ENCODE results near the gene ECHDC3.

Gene ECHDC3

DNA sequence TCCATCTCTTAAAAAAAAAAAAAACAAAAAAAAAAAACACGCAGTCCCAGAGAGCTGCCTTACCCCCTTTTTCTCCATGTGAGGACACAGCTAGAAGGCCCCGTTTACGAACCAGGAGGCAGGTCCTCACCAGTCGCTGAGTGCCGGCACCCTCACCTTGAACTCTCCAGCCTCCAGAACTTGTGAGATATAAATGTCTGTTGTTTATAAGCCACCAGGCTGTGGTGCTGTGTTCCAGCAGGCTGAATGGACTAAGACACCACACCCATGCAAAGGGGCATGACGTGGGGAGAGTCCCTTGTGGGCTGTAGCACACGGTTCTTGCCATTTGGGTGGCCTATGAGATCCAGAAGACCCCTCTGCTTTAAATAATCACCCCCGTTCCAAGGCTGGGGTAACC, 17.2 kb downstream of the ECHDC3 start:
- WGBS: 88% methylated on average over 3 of the region's 8 CpGs
- H4K8ac ChIP-seq (ENCODE audit: low read length): no peak overlapping the region
- no peak overlapping the region for H2AK5ac ChIP-seq (ENCODE audit: low read length, severe bottlenecking)

DNA sequence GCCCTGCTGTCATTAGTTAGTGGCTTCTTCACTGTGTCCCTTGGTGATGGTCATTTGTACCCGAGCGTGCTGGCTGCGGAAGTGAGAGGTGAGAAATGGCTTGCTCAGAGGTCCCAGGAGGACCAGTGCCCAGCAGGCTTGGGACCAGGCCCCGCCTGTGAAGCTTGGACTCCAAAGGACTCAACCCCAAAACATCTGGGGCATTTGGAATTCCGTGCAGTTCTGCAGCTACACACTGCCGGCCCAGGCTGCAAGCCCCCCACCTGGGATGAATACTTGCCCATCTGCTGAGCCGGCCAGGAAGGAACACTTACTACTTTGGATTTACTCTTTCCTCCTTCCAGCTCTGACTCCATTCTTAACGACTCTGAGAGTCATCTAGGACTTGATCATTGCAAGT, 18.0 kb downstream of the ECHDC3 start:
- H3K79me1 ChIP-seq (replicated peaks; ENCODE audit: low read length, poor library complexity, severe bottlenecking): no peaks in the 10 kb centered on the region
- no peak overlapping the region for H3K18ac ChIP-seq (ENCODE audit: low read depth in 1 of 2, low read length in 2 of 2)
- no peak overlapping the region for H2BK15ac ChIP-seq (ENCODE audit: low read depth, poor library complexity, severe bottlenecking)
- no peak overlapping the region for H2BK5ac ChIP-seq (ENCODE audit: low read depth, low read length, poor library complexity, severe bottlenecking)
- H3K23ac ChIP-seq (ENCODE audit: low read length in 2 of 2): no peak overlapping the region
- no peak overlapping the region for H3K27ac ChIP-seq (ENCODE audit: low read length, poor library complexity, severe bottlenecking)
- no peak overlapping the region for H3K4me3 ChIP-seq (ENCODE audit: insufficient read depth in 1 of 2, low read depth in 1 of 2, low read length in 2 of 2)
- H2BK120ac ChIP-seq (ENCODE audit: low read depth, low read length): no peak overlapping the region
- peaks cover 2% of the 10 kb centered on the region for H3K4me1 ChIP-seq (ENCODE audit: control insufficient read depth, insufficient read depth, low read depth, low read length)
- no peak overlapping the region for H3K4ac ChIP-seq (ENCODE audit: low read depth in 1 of 2, low read length in 2 of 2)
- H2AK5ac ChIP-seq (ENCODE audit: low read length, severe bottlenecking): no peak overlapping the region
- no peaks in the 10 kb centered on the region for H3K9me3 ChIP-seq (ENCODE audit: control insufficient read depth, low read length)
- peaks cover 0 to 18% of the 10 kb centered on the region in 2 experiments for H3K27me3 ChIP-seq (ENCODE audit: control insufficient read depth in 1 of 2, insufficient read depth in 1 of 2, low read length in 2 of 2)
- no peak overlapping the region for H4K8ac ChIP-seq (ENCODE audit: low read length)
- H2AFZ ChIP-seq (ENCODE audit: low read depth, low read length): no peak overlapping the region
- H3K9ac ChIP-seq (ENCODE audit: low read length): no peak overlapping the region
- H4K91ac ChIP-seq (ENCODE audit: low read length): no peak overlapping the region
- no peaks in the 10 kb centered on the region for H3K36me3 ChIP-seq (ENCODE audit: control insufficient read depth in 1 of 2, insufficient read depth in 2 of 2, low read depth in 1 of 2, low read length in 2 of 2)
- H3K14ac ChIP-seq (ENCODE audit: low read length in 2 of 2): no peak overlapping the region
- H2BK12ac ChIP-seq (ENCODE audit: low read length in 2 of 2): no peak overlapping the region
- H3K4me2 ChIP-seq (ENCODE audit: low read length, poor library complexity, severe bottlenecking): no peak overlapping the region
- no peak for DNase-seq
- WGBS: 88% methylated on average over 8 of the region's 8 CpGs

More for the DNA sequence above, 17.2 kb downstream of the ECHDC3 start:
- H3K4me3 ChIP-seq (ENCODE audit: insufficient read depth in 1 of 2, low read depth in 1 of 2, low read length in 2 of 2): no peak overlapping the region
- H2BK12ac ChIP-seq (ENCODE audit: low read length in 2 of 2): no peak overlapping the region
- H3K79me1 ChIP-seq (replicated peaks; ENCODE audit: low read length, poor library complexity, severe bottlenecking): no peaks in the 10 kb centered on the region
- no peak overlapping the region for H3K4me2 ChIP-seq (ENCODE audit: low read length, poor library complexity, severe bottlenecking)
- no peak overlapping the region for H4K91ac ChIP-seq (ENCODE audit: low read length)
- H2BK120ac ChIP-seq (ENCODE audit: low read depth, low read length): no peak overlapping the region
- peaks cover 2% of the 10 kb centered on the region for H3K4me1 ChIP-seq (ENCODE audit: control insufficient read depth, insufficient read depth, low read depth, low read length)
- DNase-seq: no peak
- H3K18ac ChIP-seq (ENCODE audit: low read depth in 1 of 2, low read length in 2 of 2): no peak overlapping the region
- no peak overlapping the region for H2BK5ac ChIP-seq (ENCODE audit: low read depth, low read length, poor library complexity, severe bottlenecking)
- no peak overlapping the region for H2AFZ ChIP-seq (ENCODE audit: low read depth, low read length)
- no peak overlapping the region for H3K9ac ChIP-seq (ENCODE audit: low read length)
- no peak overlapping the region for H3K23ac ChIP-seq (ENCODE audit: low read length in 2 of 2)
- no peak overlapping the region for H3K14ac ChIP-seq (ENCODE audit: low read length in 2 of 2)
- H3K27me3 ChIP-seq (ENCODE audit: control insufficient read depth in 1 of 2, insufficient read depth in 1 of 2, low read length in 2 of 2): peaks cover 0 to 15% of the 10 kb centered on the region in 2 experiments
- no peak overlapping the region for H3K27ac ChIP-seq (ENCODE audit: low read length, poor library complexity, severe bottlenecking)
- H3K36me3 ChIP-seq (ENCODE audit: control insufficient read depth in 1 of 2, insufficient read depth in 2 of 2, low read depth in 1 of 2, low read length in 2 of 2): no peaks in the 10 kb centered on the region
- no peak overlapping the region for H2BK15ac ChIP-seq (ENCODE audit: low read depth, poor library complexity, severe bottlenecking)
- no peaks in the 10 kb centered on the region for H3K9me3 ChIP-seq (ENCODE audit: control insufficient read depth, low read length)
- H3K4ac ChIP-seq (ENCODE audit: low read depth in 1 of 2, low read length in 2 of 2): no peak overlapping the region

DNA sequence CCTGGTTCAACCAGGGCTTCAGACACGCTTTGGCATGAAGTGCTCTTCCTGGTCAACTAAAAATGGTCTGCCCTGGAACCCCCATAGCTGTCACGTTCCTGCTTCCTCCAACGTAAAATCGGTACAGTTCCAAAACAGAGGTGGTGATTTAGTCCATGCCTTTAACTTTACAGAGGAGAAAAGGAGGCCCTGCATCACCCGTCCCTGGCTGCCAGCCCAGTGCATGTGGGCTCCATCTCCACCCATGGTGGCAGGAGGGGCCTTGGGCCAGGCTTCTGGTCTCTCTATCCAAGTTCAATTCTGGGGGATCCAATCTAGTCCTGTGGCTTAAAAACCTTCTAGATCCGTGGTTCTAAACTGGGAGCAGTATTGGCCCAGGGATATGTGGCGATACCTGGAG, 18.7 kb downstream of the ECHDC3 start:
- Histone ChIP-seq H2AFZ (ENCODE audit: low read depth, low read length) (no peak overlapping the region), H3K27ac (ENCODE audit: low read length, poor library complexity, severe bottlenecking) (no peak overlapping the region), H3K23ac (ENCODE audit: low read length in 2 of 2) (no peak overlapping the region), H3K9me3 (ENCODE audit: control insufficient read depth, low read length) (no peaks in the 10 kb centered on the region), H4K8ac (ENCODE audit: low read length) (no peak overlapping the region), H3K27me3 (ENCODE audit: control insufficient read depth in 1 of 2, insufficient read depth in 1 of 2, low read length in 2 of 2) (peaks cover 0 to 16% of the 10 kb centered on the region in 2 experiments), H2BK12ac (ENCODE audit: low read length in 2 of 2) (no peak overlapping the region), H2AK5ac (ENCODE audit: low read length, severe bottlenecking) (no peak overlapping the region), H2BK120ac (ENCODE audit: low read depth, low read length) (no peak overlapping the region), H3K79me1 (replicated peaks; ENCODE audit: low read length, poor library complexity, severe bottlenecking) (no peaks in the 10 kb centered on the region), H3K9ac (ENCODE audit: low read length) (no peak overlapping the region), H3K4me2 (ENCODE audit: low read length, poor library complexity, severe bottlenecking) (no peak overlapping the region), H2BK15ac (ENCODE audit: low read depth, poor library complexity, severe bottlenecking) (no peak overlapping the region), H3K4ac (ENCODE audit: low read depth in 1 of 2, low read length in 2 of 2) (no peak overlapping the region), H3K36me3 (ENCODE audit: control insufficient read depth in 1 of 2, insufficient read depth in 2 of 2, low read depth in 1 of 2, low read length in 2 of 2) (no peaks in the 10 kb centered on the region), H2BK5ac (ENCODE audit: low read depth, low read length, poor library complexity, severe bottlenecking) (no peak overlapping the region), H3K4me3 (ENCODE audit: insufficient read depth in 1 of 2, low read depth in 1 of 2, low read length in 2 of 2) (no peak overlapping the region), H4K91ac (ENCODE audit: low read length) (no peak overlapping the region), H3K14ac (ENCODE audit: low read length in 2 of 2) (no peak overlapping the region), H3K4me1 (ENCODE audit: control insufficient read depth, insufficient read depth, low read depth, low read length) (peaks cover 2% of the 10 kb centered on the region), H3K18ac (ENCODE audit: low read depth in 1 of 2, low read length in 2 of 2) (no peak overlapping the region)
- DNase-seq: no peak
- WGBS: 84% methylated on average over 7 of the region's 7 CpGs

DNA sequence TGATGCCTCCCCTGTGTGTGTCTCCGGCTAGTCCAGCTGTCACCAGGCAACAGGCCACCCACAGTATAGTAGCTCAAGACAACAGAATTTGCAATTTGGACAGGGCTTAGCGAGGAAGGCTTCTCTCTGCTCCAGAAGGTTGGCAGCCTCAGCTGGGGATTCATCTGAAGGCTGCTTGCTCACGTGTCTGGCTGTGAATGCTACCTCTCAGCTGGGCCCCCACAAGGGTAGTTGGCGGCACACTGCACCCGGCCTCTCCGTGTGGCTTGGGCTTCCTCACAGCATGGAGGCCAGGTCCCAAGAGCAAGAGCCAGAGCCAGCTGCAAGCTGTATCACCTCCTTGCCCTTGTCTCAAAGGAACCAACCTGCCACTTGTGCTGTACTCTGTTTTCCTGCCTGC, 19.2 kb downstream of the ECHDC3 start:
- no peak overlapping the region for H3K27ac ChIP-seq (ENCODE audit: low read length, poor library complexity, severe bottlenecking)
- no peak overlapping the region for H3K4me3 ChIP-seq (ENCODE audit: insufficient read depth in 1 of 2, low read depth in 1 of 2, low read length in 2 of 2)
- peaks cover 2% of the 10 kb centered on the region for H3K4me1 ChIP-seq (ENCODE audit: control insufficient read depth, insufficient read depth, low read depth, low read length)
- H3K4me2 ChIP-seq (ENCODE audit: low read length, poor library complexity, severe bottlenecking): no peak overlapping the region
- no peak overlapping the region for H3K9ac ChIP-seq (ENCODE audit: low read length)
- no peak overlapping the region for H2BK120ac ChIP-seq (ENCODE audit: low read depth, low read length)
- H3K27me3 ChIP-seq (ENCODE audit: control insufficient read depth in 1 of 2, insufficient read depth in 1 of 2, low read length in 2 of 2): peaks cover 0 to 18% of the 10 kb centered on the region in 2 experiments
- WGBS: 91% methylated on average over 6 of the region's 6 CpGs
- H2BK15ac ChIP-seq (ENCODE audit: low read depth, poor library complexity, severe bottlenecking): no peak overlapping the region
- no peak overlapping the region for H3K14ac ChIP-seq (ENCODE audit: low read length in 2 of 2)
- H3K18ac ChIP-seq (ENCODE audit: low read depth in 1 of 2, low read length in 2 of 2): no peak overlapping the region
- no peak overlapping the region for H2BK5ac ChIP-seq (ENCODE audit: low read depth, low read length, poor library complexity, severe bottlenecking)
- H4K8ac ChIP-seq (ENCODE audit: low read length): no peak overlapping the region
- no peak overlapping the region for H2AFZ ChIP-seq (ENCODE audit: low read depth, low read length)
- no peaks in the 10 kb centered on the region for H3K79me1 ChIP-seq (replicated peaks; ENCODE audit: low read length, poor library complexity, severe bottlenecking)
- DNase-seq: no peak
- no peak overlapping the region for H2AK5ac ChIP-seq (ENCODE audit: low read length, severe bottlenecking)
- no peak overlapping the region for H4K91ac ChIP-seq (ENCODE audit: low read length)
- no peaks in the 10 kb centered on the region for H3K36me3 ChIP-seq (ENCODE audit: control insufficient read depth in 1 of 2, insufficient read depth in 2 of 2, low read depth in 1 of 2, low read length in 2 of 2)
- no peak overlapping the region for H2BK12ac ChIP-seq (ENCODE audit: low read length in 2 of 2)
- no peak overlapping the region for H3K4ac ChIP-seq (ENCODE audit: low read depth in 1 of 2, low read length in 2 of 2)
- no peaks in the 10 kb centered on the region for H3K9me3 ChIP-seq (ENCODE audit: control insufficient read depth, low read length)
- no peak overlapping the region for H3K23ac ChIP-seq (ENCODE audit: low read length in 2 of 2)
